A549 treated with GW870086 at 1 μM for 4 hours (cell line): ENCODE measurements around the gene COMMD10. TPM values are rescaled to one million over a fixed set of nuclear protein-coding genes. Genes with fewer than 3 reads are reported as not detected.

Experiments used
- total RNA-seq: library from RNA; stranded (reverse); fragments of 200-300 nt; extraction: Qiagen RNA extraction; gene quantifications from 5 replicates; pipeline ENCODE4 v1.2.3, GENCODE V29; 2022; ENCODE audit warnings: low read depth

Gene COMMD10
- 33.6 to 39.6 TPM (median 36.1 TPM) in 5 replicates for total RNA-seq

DNA sequence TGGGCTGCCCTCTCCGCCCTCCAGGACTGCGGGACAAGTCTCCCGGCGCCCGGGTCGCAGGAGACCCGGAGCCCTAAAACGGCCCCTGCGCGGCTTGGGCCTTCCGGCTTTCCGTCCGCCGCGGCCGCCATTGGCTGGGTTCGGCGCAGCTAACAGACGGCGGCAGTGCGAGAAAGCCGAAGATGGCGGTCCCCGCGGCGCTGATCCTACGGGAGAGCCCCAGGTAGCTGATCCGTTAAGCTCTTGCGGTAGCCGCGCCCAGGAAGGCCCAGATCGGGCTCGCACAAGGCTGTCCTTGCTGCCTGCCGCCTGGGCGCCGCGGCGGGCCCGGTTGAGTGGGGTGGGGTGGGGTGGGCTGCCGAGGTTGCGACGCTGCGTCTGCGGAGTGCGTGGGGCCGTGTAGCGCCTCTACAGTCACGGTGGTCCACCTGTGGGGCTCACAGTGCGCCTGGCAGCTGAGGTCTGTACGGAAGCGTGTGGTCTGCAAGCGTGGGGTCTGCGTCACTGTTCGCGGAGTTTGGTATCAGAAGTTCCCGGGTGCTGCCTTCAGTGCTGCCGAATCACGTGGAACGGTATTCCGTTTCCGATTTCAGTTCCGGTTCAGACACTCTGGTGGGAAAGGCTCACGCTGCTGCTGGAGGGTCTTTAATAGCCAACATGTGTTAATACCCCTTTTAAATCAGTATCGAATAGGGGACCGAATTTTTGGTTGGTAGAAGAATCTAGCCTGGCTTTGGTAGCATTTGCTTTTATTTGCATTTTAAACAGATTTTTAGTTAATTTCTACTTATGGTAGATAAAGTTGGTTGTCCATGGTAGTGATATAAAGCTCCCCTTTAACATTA is at the start of gene COMMD10:
Gene COMMD10, plus strand, starts transcription at position 155 of the 845 bp plus-strand sequence.

Other genes starting within 250 kb of the COMMD10 start
- 41.9 to 54.8 TPM (median 48.8 TPM) in 5 replicates for gene ATG12, start 243.5 kb upstream of the COMMD10 start, total RNA-seq
- 62.8 to 83.9 TPM (median 72.3 TPM) in 5 replicates for gene AP3S1, start 243.1 kb upstream of the COMMD10 start, total RNA-seq
- 0.06 to 0.08 TPM (median 0.07 TPM) in 3 of 5 replicates, not detected in the others for gene LVRN, start 122.5 kb upstream of the COMMD10 start, total RNA-seq
- gene ARL14EPL, start 52.6 kb upstream of the COMMD10 start, total RNA-seq: 0.14 to 0.60 TPM (median 0.26 TPM) in 5 replicates